K562 (cell line): ENCODE results near the gene ENSA. TPM values are rescaled to one million over a fixed set of nuclear protein-coding genes. Genes with fewer than 3 reads are reported as not detected.

Source experiments
- CBFB ChIP-seq: sonication (generic); formaldehyde crosslinking; IDR thresholded peaks from 2 replicates; pipeline ENCODE4 v1.4.0; 2020; ENCODE audit warnings: mild to moderate bottlenecking, missing genetic modification reagents
- FOS ChIP-seq: IDR thresholded peaks from 3 replicates; pipeline ENCODE4 v1.6.1; 2011; ENCODE audit not compliant: insufficient read length; ENCODE audit errors: extremely low read depth
- KLF10 ChIP-seq: fragments of 250-450 bp; sonication (Bioruptor Pico); IDR thresholded peaks from 2 replicates; pipeline ENCODE4 v1.6.1; 2021; ENCODE audit warnings: matching md5 sums
- MBD2 ChIP-seq: sonication (generic); IDR thresholded peaks from 2 replicates; pipeline ENCODE4 v1.6.1; 2016; ENCODE audit warnings: low read depth, borderline replicate concordance
- PTBP1 ChIP-seq: fragments of 200-400 bp; formaldehyde crosslinking; IDR thresholded peaks from 2 replicates; pipeline ENCODE4 v1.6.1; 2017; ENCODE audit warnings: low read depth, low read length
- RBM15 ChIP-seq: fragments of 200-400 bp; formaldehyde crosslinking; IDR thresholded peaks from 2 replicates; pipeline ENCODE4 v1.6.1; 2018; ENCODE audit warnings: mild to moderate bottlenecking, low read length, moderate library complexity; ENCODE audit not compliant: insufficient read depth
- SMARCA5 ChIP-seq: fragments of 450-650 bp; IDR thresholded peaks from 2 replicates; pipeline ENCODE4 v1.6.1; 2016
- TAL1 ChIP-seq: fragments of 450-650 bp; IDR thresholded peaks from 2 replicates; pipeline ENCODE4 v1.6.1; 2016; ENCODE audit warnings: mild to moderate bottlenecking
- ZNF124 ChIP-seq: sonication (generic); formaldehyde crosslinking; IDR thresholded peaks from 2 replicates; pipeline ENCODE4 v1.8.1; 2022; ENCODE audit warnings: missing genetic modification reagents
- ZNF134 ChIP-seq: fragments of 250-450 bp; sonication (Bioruptor Pico); conservative IDR thresholded peaks from 2 replicates; pipeline ENCODE4 v1.4.0; 2020
- ZNF3 ChIP-seq: fragments of 250-450 bp; sonication (Bioruptor Pico); IDR thresholded peaks from 2 replicates; pipeline ENCODE4 v1.5.0; 2021; ENCODE audit warnings: mild to moderate bottlenecking, moderate library complexity
- polyA plus RNA-seq, 8 experiments: library from polyadenylated mRNA; depleted of rRNA in 4 of 8; stranded (reverse) in 5 of 8; unstranded in 3 of 8; fragments of >200 nt; fragmentation: Nextera tagmentation in 2 of 8; fragmentation: Illumina TruSeq in 1 of 8; extraction: Ambion mirVana in 2 of 8; extraction: Trizol in 1 of 8; gene quantifications; 2 replicates each; pipeline versions ENCODE4 v1.2.1 to v1.2.3, GENCODE V29; 2011 to 2014; ENCODE audit warnings: inconsistent platforms in 1 of 8, missing spikeins in 1 of 8
- total RNA-seq, 7 experiments: library from RNA; depleted of rRNA in 6 of 7; stranded (reverse); fragments of >200 nt in 6 of 7; fragmentation: Illumina TruSeq in 2 of 7; extraction: Trizol in 2 of 7; gene quantifications; 2 replicates each; pipeline versions ENCODE4 v1.2.1 to v1.2.3, GENCODE V29; 2011 to 2021; ENCODE audit warnings: low replicate concordance in 1 of 7
- TF ChIP-seq, protein P1 (sequence below), 2 experiments: fragments of 450-650 bp; formaldehyde crosslinking in 1 of 2; IDR thresholded peaks; 2 replicates each; pipeline versions ENCODE4 v1.4.0 to v1.6.1; 2014 to 2020; ENCODE audit warnings: mild to moderate bottlenecking in 2 of 2, borderline replicate concordance in 1 of 2, low read depth in 1 of 2
- TF ChIP-seq, protein P2 (sequence below): fragments of 200-400 bp; formaldehyde crosslinking; IDR thresholded peaks from 2 replicates; pipeline ENCODE4 v1.6.1; 2017; ENCODE audit warnings: mild to moderate bottlenecking, low read depth, low read length, moderate library complexity
- TF ChIP-seq, protein P3 (sequence below): sonication (generic); formaldehyde crosslinking; IDR thresholded peaks from 2 replicates; pipeline ENCODE4 v1.8.0; 2023; ENCODE audit warnings: mild to moderate bottlenecking, missing genetic modification reagents
- TF ChIP-seq, protein P4 (sequence below): fragments of 450-650 bp; IDR thresholded peaks from 2 replicates; pipeline ENCODE4 v1.6.1; 2018; ENCODE audit warnings: mild to moderate bottlenecking, low read depth; ENCODE audit not compliant: partially characterized antibody

The ENSA gene
- total and polyA plus RNA-seq, 9 of the 15 experiments (the other 6 are each of a cell fraction or from before 2014, with no cell fraction given), result 68.1 to 605 (median 188) TPM

DNA sequence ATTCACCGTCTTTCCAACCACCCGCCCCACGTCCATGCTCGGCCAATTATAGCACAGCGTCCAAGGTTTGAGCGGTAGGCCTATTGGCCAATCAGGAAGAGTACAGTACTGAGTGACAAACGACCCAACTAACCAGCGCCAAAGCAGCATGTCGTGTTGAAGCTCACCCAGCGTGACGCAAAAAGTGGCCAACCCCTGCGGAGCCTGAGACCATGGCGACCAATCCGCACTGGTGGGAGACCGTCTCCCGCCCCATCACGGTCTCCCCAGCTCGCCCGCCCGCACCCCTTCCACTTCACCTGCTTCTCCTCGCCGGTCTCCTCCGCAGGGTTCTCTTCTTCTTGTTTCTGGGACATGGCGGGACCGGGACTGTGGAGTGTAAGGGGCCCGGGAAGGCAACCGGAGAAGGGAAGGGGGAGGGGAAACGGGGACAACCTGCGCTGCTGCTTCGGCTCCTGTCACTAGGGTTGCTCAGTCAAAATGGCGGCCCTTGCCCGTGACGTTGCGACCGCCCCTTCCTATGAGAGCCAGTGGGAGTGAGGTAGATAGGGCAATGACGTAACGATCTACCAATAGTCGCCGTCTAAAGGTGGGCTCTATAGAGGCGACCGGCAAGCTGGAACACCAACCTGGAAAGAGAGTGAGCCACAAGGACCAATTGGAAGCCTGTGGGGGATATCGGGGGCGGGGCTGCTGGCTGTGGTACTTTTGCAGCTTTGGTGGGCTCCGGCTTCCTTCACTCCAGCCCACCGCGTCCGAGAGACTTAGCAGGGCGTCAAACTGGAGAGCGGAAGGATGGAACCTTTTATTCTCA, at the start of gene ENSA (continued):
- TF ChIP-seq, protein P1, sequence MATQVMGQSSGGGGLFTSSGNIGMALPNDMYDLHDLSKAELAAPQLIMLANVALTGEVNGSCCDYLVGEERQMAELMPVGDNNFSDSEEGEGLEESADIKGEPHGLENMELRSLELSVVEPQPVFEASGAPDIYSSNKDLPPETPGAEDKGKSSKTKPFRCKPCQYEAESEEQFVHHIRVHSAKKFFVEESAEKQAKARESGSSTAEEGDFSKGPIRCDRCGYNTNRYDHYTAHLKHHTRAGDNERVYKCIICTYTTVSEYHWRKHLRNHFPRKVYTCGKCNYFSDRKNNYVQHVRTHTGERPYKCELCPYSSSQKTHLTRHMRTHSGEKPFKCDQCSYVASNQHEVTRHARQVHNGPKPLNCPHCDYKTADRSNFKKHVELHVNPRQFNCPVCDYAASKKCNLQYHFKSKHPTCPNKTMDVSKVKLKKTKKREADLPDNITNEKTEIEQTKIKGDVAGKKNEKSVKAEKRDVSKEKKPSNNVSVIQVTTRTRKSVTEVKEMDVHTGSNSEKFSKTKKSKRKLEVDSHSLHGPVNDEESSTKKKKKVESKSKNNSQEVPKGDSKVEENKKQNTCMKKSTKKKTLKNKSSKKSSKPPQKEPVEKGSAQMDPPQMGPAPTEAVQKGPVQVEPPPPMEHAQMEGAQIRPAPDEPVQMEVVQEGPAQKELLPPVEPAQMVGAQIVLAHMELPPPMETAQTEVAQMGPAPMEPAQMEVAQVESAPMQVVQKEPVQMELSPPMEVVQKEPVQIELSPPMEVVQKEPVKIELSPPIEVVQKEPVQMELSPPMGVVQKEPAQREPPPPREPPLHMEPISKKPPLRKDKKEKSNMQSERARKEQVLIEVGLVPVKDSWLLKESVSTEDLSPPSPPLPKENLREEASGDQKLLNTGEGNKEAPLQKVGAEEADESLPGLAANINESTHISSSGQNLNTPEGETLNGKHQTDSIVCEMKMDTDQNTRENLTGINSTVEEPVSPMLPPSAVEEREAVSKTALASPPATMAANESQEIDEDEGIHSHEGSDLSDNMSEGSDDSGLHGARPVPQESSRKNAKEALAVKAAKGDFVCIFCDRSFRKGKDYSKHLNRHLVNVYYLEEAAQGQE (IDR thresholded peaks at IDR 0.05; ENCODE audit: borderline replicate concordance), result no peak
- TF ChIP-seq, protein P1 (CRISPR knock-in tag; IDR thresholded peaks at IDR 0.05; ENCODE audit: low read depth), result no peak
- no peak for TF ChIP-seq CBFB (CRISPR knock-in tag)
- TF ChIP-seq ZNF134, result no peak; the same call in 1 of the 2 replicates
- TF ChIP-seq, protein P2, sequence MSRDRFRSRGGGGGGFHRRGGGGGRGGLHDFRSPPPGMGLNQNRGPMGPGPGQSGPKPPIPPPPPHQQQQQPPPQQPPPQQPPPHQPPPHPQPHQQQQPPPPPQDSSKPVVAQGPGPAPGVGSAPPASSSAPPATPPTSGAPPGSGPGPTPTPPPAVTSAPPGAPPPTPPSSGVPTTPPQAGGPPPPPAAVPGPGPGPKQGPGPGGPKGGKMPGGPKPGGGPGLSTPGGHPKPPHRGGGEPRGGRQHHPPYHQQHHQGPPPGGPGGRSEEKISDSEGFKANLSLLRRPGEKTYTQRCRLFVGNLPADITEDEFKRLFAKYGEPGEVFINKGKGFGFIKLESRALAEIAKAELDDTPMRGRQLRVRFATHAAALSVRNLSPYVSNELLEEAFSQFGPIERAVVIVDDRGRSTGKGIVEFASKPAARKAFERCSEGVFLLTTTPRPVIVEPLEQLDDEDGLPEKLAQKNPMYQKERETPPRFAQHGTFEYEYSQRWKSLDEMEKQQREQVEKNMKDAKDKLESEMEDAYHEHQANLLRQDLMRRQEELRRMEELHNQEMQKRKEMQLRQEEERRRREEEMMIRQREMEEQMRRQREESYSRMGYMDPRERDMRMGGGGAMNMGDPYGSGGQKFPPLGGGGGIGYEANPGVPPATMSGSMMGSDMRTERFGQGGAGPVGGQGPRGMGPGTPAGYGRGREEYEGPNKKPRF, result no peak
- TF ChIP-seq TAL1, result no peak
- TF ChIP-seq, protein P3, sequence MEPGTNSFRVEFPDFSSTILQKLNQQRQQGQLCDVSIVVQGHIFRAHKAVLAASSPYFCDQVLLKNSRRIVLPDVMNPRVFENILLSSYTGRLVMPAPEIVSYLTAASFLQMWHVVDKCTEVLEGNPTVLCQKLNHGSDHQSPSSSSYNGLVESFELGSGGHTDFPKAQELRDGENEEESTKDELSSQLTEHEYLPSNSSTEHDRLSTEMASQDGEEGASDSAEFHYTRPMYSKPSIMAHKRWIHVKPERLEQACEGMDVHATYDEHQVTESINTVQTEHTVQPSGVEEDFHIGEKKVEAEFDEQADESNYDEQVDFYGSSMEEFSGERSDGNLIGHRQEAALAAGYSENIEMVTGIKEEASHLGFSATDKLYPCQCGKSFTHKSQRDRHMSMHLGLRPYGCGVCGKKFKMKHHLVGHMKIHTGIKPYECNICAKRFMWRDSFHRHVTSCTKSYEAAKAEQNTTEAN, result no peak
- TF ChIP-seq MBD2, result peak; percentile 98
- TF ChIP-seq, protein P4, sequence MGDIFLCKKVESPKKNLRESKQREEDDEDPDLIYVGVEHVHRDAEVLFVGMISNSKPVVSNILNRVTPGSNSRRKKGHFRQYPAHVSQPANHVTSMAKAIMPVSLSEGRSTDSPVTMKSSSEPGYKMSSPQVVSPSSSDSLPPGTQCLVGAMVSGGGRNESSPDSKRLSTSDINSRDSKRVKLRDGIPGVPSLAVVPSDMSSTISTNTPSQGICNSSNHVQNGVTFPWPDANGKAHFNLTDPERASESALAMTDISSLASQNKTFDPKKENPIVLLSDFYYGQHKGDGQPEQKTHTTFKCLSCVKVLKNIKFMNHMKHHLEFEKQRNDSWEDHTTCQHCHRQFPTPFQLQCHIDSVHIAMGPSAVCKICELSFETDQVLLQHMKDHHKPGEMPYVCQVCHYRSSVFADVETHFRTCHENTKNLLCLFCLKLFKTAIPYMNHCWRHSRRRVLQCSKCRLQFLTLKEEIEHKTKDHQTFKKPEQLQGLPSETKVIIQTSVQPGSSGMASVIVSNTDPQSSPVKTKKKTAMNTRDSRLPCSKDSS, result no peak
- no peak for TF ChIP-seq PTBP1
- TF ChIP-seq SMARCA5, result no peak
- no peak for TF ChIP-seq RBM15
- no peak for TF ChIP-seq ZNF3
- TF ChIP-seq ZNF124 (CRISPR knock-in tag), result no peak
- TF ChIP-seq KLF10, result no peak
- peak; percentile 99 for TF ChIP-seq FOS
